Measurements from ENCODE around the gene SMTNL2.

DNA sequence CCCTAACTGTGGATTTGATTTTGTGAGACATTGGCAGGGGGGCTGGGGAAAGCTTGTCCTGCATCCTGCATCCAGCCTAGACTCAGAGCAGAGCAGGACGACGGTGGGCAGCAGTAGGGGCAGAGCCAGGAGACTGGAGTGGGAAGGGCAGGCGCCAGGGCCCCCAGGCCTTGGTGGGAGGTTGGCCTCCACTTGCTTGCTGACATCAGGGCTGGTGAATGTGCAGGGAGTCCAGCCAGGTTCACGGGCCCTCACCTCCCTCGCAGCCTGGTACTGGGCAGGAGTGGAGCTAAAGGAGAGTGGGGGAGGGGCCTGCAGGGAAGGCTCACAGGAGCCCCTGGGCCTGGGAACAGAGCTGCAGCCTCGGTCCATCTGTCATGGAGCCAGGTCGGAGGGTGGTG lies 2.2 kb upstream of the SMTNL2 start:
- TF ChIP-seq, protein P1, sequence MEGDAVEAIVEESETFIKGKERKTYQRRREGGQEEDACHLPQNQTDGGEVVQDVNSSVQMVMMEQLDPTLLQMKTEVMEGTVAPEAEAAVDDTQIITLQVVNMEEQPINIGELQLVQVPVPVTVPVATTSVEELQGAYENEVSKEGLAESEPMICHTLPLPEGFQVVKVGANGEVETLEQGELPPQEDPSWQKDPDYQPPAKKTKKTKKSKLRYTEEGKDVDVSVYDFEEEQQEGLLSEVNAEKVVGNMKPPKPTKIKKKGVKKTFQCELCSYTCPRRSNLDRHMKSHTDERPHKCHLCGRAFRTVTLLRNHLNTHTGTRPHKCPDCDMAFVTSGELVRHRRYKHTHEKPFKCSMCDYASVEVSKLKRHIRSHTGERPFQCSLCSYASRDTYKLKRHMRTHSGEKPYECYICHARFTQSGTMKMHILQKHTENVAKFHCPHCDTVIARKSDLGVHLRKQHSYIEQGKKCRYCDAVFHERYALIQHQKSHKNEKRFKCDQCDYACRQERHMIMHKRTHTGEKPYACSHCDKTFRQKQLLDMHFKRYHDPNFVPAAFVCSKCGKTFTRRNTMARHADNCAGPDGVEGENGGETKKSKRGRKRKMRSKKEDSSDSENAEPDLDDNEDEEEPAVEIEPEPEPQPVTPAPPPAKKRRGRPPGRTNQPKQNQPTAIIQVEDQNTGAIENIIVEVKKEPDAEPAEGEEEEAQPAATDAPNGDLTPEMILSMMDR (conservative IDR thresholded peaks at IDR 0.05; ENCODE audit: low read depth, low read length), result no peak
- TF ChIP-seq EZH2 (IDR thresholded peaks at IDR 0.05; ENCODE audit: low read length, unreplicated experiment), result no peak

Measured in PC-3 (cell line).